Aorta (tissue), 5 donors: ENCODE data around the gene AVPI1. TPM values are rescaled to one million over a fixed set of nuclear protein-coding genes. Genes with fewer than 3 reads are reported as not detected.
A peak's percentile ranks its signal among the peaks of the same experiment; 100 is the strongest.
"Not testable (repeated sequence)": the region's sequence is repeated elsewhere in the genome, so short reads cannot be mapped to it uniquely, and the experiment has no call there.

Experiments
- ATAC-seq: fragments of 200-7000 bp; cut with Tn5 transposase; one replicate; pipeline ENCODE4 v1.9.1; 2022; ENCODE audit warnings: moderate library complexity; ENCODE audit not compliant: low FRiP score
- DNase-seq, 2 donors: peaks; one replicate each; pipeline ENCODE4 v3.0.0-alpha.2; 2020
- H3K27ac ChIP-seq, 2 donors: one replicate each; pipeline ENCODE4 v1.5.1; 2013; ENCODE audit warnings: low read length in 2 of 2, mild to moderate bottlenecking in 2 of 2, moderate library complexity in 2 of 2, control low read depth in 1 of 2, inconsistent platforms in 1 of 2, low read depth in 1 of 2
- H3K27me3 ChIP-seq, 2 donors: one replicate each; pipeline ENCODE4 v1.6.1; 2013; ENCODE audit warnings: control low read depth in 1 of 2, low read length in 1 of 2, mild to moderate bottlenecking in 1 of 2, moderate library complexity in 1 of 2; ENCODE audit not compliant: insufficient read depth in 2 of 2, control insufficient read depth in 1 of 2
- H3K36me3 ChIP-seq, 2 donors: one replicate each; pipeline ENCODE4 v1.6.1; 2013; ENCODE audit warnings: control low read depth in 1 of 2, low read length in 1 of 2, mild to moderate bottlenecking in 1 of 2; ENCODE audit not compliant: insufficient read depth in 2 of 2, control insufficient read depth in 1 of 2
- H3K4me1 ChIP-seq, 2 donors: one replicate each; pipeline ENCODE4 v1.6.1; 2013; ENCODE audit warnings: low read length in 2 of 2, control low read depth in 1 of 2, mild to moderate bottlenecking in 1 of 2, moderate library complexity in 1 of 2; ENCODE audit not compliant: insufficient read depth in 2 of 2, control insufficient read depth in 1 of 2
- H3K4me3 ChIP-seq, 2 donors: one replicate each; pipeline ENCODE4 v1.5.1; 2013; ENCODE audit warnings: low read length in 2 of 2, control low read depth in 1 of 2, mild to moderate bottlenecking in 1 of 2
- H3K9me3 ChIP-seq: one replicate; pipeline ENCODE4 v1.6.1; 2013; ENCODE audit warnings: mild to moderate bottlenecking, low read length; ENCODE audit not compliant: control insufficient read depth
- WGBS, 2 donors: extraction: QIAGEN DNeasy Blood & Tissue Kit; methylation state at CpG; one replicate each; pipeline ENCODE4 v1.1.7; 2013; 5-methylcytosine and 5-hydroxymethylcytosine counted together
- intact Hi-C, 2 donors: fragments of 100-400 bp; cut with DNase I; formaldehyde crosslinking; loops; one replicate each; pipeline versions ENCODE4 v1.14.2 to v1.15.0; 2022
- polyA plus RNA-seq, 2 donors: library from polyadenylated mRNA; stranded (reverse); fragments of 200-250 nt; gene quantifications; one replicate each; pipeline ENCODE4 v1.2.3, GENCODE V29; 2013
- total RNA-seq, 2 donors: library from RNA; stranded (reverse); fragmentation: NEBNext Ultra II Directional; extraction: Animal tissue kit (Norgen Biotek cat#: 25700); gene quantifications; one replicate each; pipeline ENCODE4 v1.2.1, GENCODE V29; 2021
- donor health status: healthy with polysubstance abuse.
- donor health status: Bipolar disorder and iron deficiency.
- donor health status: DM: no; HTN: no; CAD: no.
- donor health status: DM: no; HTN: no; CAD: no.
- donor health status: DM: yes; HTN: yes; CAD: no.

AVPI1 gene
- total and polyA plus RNA-seq, 4 donors: 12.4 to 18.3 (median 16.1) TPM

GRCh38 chr10:97705006-97705670 lies 18.1 kb upstream of the AVPI1 start:
- no peak overlapping the region for H3K4me3 ChIP-seq
- WGBS, 2 donors: 91 to 96% methylated on average over 3 of the region's 3 CpGs
- DNase-seq (no peak), ATAC-seq (no peak)
- no peaks in the 10 kb centered on the region for H3K27me3 ChIP-seq
- no peaks in the 10 kb centered on the region for H3K36me3 ChIP-seq
- intact Hi-C loops: no loop called here
- H3K9me3 ChIP-seq: no peaks in the 10 kb centered on the region
- H3K4me1 ChIP-seq: peaks cover 0 to 5% of the 10 kb centered on the region in 2 donors
- H3K27ac ChIP-seq: no peak overlapping the region

- 84 to 86% methylated on average over 1 of the region's 1 CpG for WGBS, 2 donors
- intact Hi-C loops: no loop called here
- H3K9me3 ChIP-seq: no peaks in the 10 kb centered on the region
Measured at GRCh38 chr10:97704341-97704740, 17.3 kb upstream of the AVPI1 start.

GRCh38 chr10:97703398-97704067 lies 16.5 kb upstream of the AVPI1 start:
- ATAC-seq (no peak), DNase-seq (peak in 1 of 2 donors; percentile 45)
- intact Hi-C loops: loop anchor here in 1 of 2 donors (2.0 kb wide), 1 partner anchor 27 kb away; no protein-coding TSS in a partner anchor
- Histone ChIP-seq H3K4me1 (peaks cover 0 to 2% of the 10 kb centered on the region in 2 donors), H3K27me3 (no peaks in the 10 kb centered on the region), H3K4me3 (no peak overlapping the region), H3K36me3 (no peaks in the 10 kb centered on the region), H3K9me3 (no peaks in the 10 kb centered on the region), H3K27ac (no peak overlapping the region)
- WGBS, 2 donors: 85 to 98% methylated on average over 7 of the region's 7 CpGs

More at GRCh38 chr10:97704341-97704740, 17.3 kb upstream of the AVPI1 start:
- no peak overlapping the region for H3K4me3 ChIP-seq
- peaks cover 0 to 5% of the 10 kb centered on the region in 2 donors for H3K4me1 ChIP-seq
- no peaks in the 10 kb centered on the region for H3K27me3 ChIP-seq
- H3K36me3 ChIP-seq: no peaks in the 10 kb centered on the region
- no peak for ATAC-seq
- peak in 1 of 2 donors; percentile 0 for DNase-seq
- H3K27ac ChIP-seq: no peak overlapping the region

- Histone ChIP-seq H3K36me3 (no peaks in the 10 kb centered on the region), H3K4me1 (peaks cover 0 to 2% of the 10 kb centered on the region in 2 donors), H3K9me3 (no peaks in the 10 kb centered on the region), H3K4me3 (no peak overlapping the region), H3K27me3 (no peaks in the 10 kb centered on the region), H3K27ac (no peak overlapping the region)
- intact Hi-C loops: loop anchor here (1.0 to 2.0 kb wide), 2 partner anchors 29 to 30 kb away; no protein-coding TSS in a partner anchor
- WGBS, 2 donors: 38 to 39% methylated on average over 12 of the region's 12 CpGs
- ATAC-seq: peak; percentile 89
- no peak for DNase-seq
Measured at GRCh38 chr10:97701438-97702069, 14.5 kb upstream of the AVPI1 start.

- ATAC-seq, H3K4me1 ChIP-seq, H3K9me3 ChIP-seq, intact Hi-C loops, H3K27me3 ChIP-seq, H3K36me3 ChIP-seq, H3K4me3 ChIP-seq, DNase-seq, H3K27ac ChIP-seq: not testable (repeated sequence)
- 86% methylated on average over 11 of the region's 11 CpGs for WGBS, 2 donors
Measured at GRCh38 chr10:97698072-97698655, 11.1 kb upstream of the AVPI1 start.

- Histone ChIP-seq H3K9me3 (no peaks in the 10 kb centered on the region), H3K4me3 (no peak overlapping the region), H3K27me3 (no peaks in the 10 kb centered on the region), H3K4me1 (peaks cover 0 to 3% of the 10 kb centered on the region in 2 donors), H3K27ac (no peak overlapping the region), H3K36me3 (no peaks in the 10 kb centered on the region)
- DNase-seq: no peak
- intact Hi-C loops: no loop called here
- WGBS, 2 donors: 86 to 92% methylated on average over 3 of the region's 3 CpGs
- no peak for ATAC-seq
Measured at GRCh38 chr10:97690133-97690532, 3.1 kb upstream of the AVPI1 start.

GRCh38 chr10:97689559-97690020 lies 2.5 kb upstream of the AVPI1 start:
- DNase-seq (peak in 1 of 2 donors; percentile 65), ATAC-seq (no peak)
- 86 to 91% methylated on average over 5 of the region's 5 CpGs for WGBS, 2 donors
- Histone ChIP-seq H3K36me3 (no peaks in the 10 kb centered on the region), H3K27me3 (no peaks in the 10 kb centered on the region), H3K4me3 (no peak overlapping the region), H3K27ac (no peak overlapping the region), H3K9me3 (no peaks in the 10 kb centered on the region), H3K4me1 (peaks cover 0 to 3% of the 10 kb centered on the region in 2 donors)
- intact Hi-C loops: no loop called here
